Panc1 (cell line): ENCODE results near the gene HSPB8. TPM values are rescaled to one million over a fixed set of nuclear protein-coding genes. Genes with fewer than 3 reads are reported as not detected.

ENCODE experiments used
- ATAC-seq: fragments of 200-7000 bp; cut with Tn5 transposase; 2 replicates; pipeline ENCODE4 v1.9.1; 2020; ENCODE audit warnings: mild to moderate bottlenecking, moderate library complexity
- BruUV-seq: library from RNA; stranded (reverse); fragments of 400-500 nt; replicated peaks from 2 replicates; lab custom pipeline; 2021; lab: Mats Ljungman, UMichigan
- CTCF ChIA-PET: fragments of 300-600 bp; sonication (Branson Sonifier 250); formaldehyde crosslinking; loops from one replicate; lab custom pipeline; 2022; ENCODE audit warnings: antibody characterized with exemption; lab: Charles Lee
- POLR2A ChIA-PET: fragments of 300-600 bp; sonication (Branson Sonifier 250); formaldehyde crosslinking; loops from one replicate; lab custom pipeline; 2022; ENCODE audit warnings: antibody characterized with exemption; lab: Charles Lee
- DNase-seq: peaks from one replicate; pipeline ENCODE4 v3.0.0-alpha.2; 2010; ENCODE audit warnings: low read depth, low spot score
- H3K27ac ChIP-seq: 2 replicates; pipeline ENCODE4 v1.5.1; 2011; ENCODE audit warnings: mild to moderate bottlenecking, low read length, inconsistent platforms
- H3K27me3 ChIP-seq: fragments of 200-500 bp; sonication (Bioruptor generic); 2 replicates; pipeline ENCODE4 v1.6.0; 2014; ENCODE audit warnings: low read length, inconsistent platforms; ENCODE audit not compliant: control insufficient read depth, insufficient read depth
- H3K36me3 ChIP-seq: fragments of 200-500 bp; sonication (Bioruptor generic); 2 replicates; pipeline ENCODE4 v1.5.1; 2014; ENCODE audit warnings: inconsistent platforms, mild to moderate bottlenecking, low read length, moderate library complexity; ENCODE audit not compliant: control insufficient read depth, insufficient read depth
- H3K4me1 ChIP-seq: 2 replicates; pipeline ENCODE4 v1.5.1; 2011; ENCODE audit warnings: inconsistent platforms, mild to moderate bottlenecking, low read length, moderate library complexity; ENCODE audit not compliant: control insufficient read depth, insufficient read depth
- H3K4me3 ChIP-seq, 2 experiments: 2 replicates each; pipeline ENCODE4 v1.5.1; 2011 to 2012; ENCODE audit warnings: low read depth in 2 of 2, low read length in 2 of 2, mild to moderate bottlenecking in 2 of 2, inconsistent platforms in 1 of 2, moderate library complexity in 1 of 2
- H3K9me3 ChIP-seq: fragments of 200-500 bp; sonication (Bioruptor generic); 2 replicates; pipeline ENCODE4 v1.5.1; 2014; ENCODE audit warnings: low read depth, mild to moderate bottlenecking, inconsistent platforms, low read length, moderate library complexity; ENCODE audit not compliant: control insufficient read depth, insufficient read depth
- CTCF ChIP-seq: fragments of 450-650 bp; IDR thresholded peaks from 2 replicates; pipeline ENCODE4 v1.5.1; 2017; ENCODE audit warnings: mild to moderate bottlenecking
- POLR2AphosphoS5 ChIP-seq: IDR thresholded peaks from 2 replicates; pipeline ENCODE4 v1.6.1; 2012; ENCODE audit warnings: mild to moderate bottlenecking, low read depth, low read length, moderate library complexity
- SIN3A ChIP-seq: IDR thresholded peaks from 2 replicates; pipeline ENCODE4 v1.6.1; 2012; ENCODE audit warnings: low read depth, mild to moderate bottlenecking, low read length, moderate library complexity, borderline replicate concordance; ENCODE audit not compliant: insufficient read depth
- TCF7L2 ChIP-seq: IDR thresholded peaks from 2 replicates; pipeline ENCODE4 v1.6.1; 2011; ENCODE audit warnings: mild to moderate bottlenecking, low read depth, low read length, inconsistent platforms
- in situ Hi-C: cut with HindIII; loops from 2 replicates; pipeline ENCODE4 v1.10.0; 2016; ENCODE audit warnings: low sequenced_read_pairs, low pct_unique_long_range_greater_than_20kb
- intact Hi-C: fragments of 100-400 bp; cut with micrococcal nuclease; formaldehyde crosslinking; loops from one replicate; pipeline ENCODE4 v1.10.0; 2022; ENCODE audit not compliant: unreplicated experiment
- total RNA-seq: library from RNA; stranded (reverse); gene quantifications from one replicate; pipeline ENCODE4 v1.2.1, GENCODE V29; 2021; ENCODE audit not compliant: unreplicated experiment
- TF ChIP-seq, protein P1 (sequence below), 2 experiments: IDR thresholded peaks; 2 replicates each; pipeline ENCODE4 v1.6.1; 2011 to 2012; ENCODE audit warnings: low read depth in 2 of 2, control low read depth in 1 of 2, low read length in 1 of 2, mild to moderate bottlenecking in 1 of 2, moderate library complexity in 1 of 2; ENCODE audit not compliant: insufficient read depth in 1 of 2

Gene HSPB8
- total RNA-seq, 1 experiment from 2014 or later: 2.0 TPM

DNA sequence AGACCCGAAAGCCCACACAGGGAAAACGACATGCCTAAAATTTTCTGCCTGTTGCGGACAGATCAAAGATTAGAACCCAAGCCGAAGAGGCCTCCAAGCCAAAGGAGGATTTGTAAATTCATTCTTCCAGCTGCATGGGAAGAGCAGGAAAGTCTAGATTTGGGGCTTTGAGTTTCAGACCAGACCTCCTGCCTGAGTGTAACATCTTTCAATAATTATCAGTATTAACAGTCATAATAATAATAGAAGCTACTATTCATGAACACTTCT, 1.7 kb upstream of the HSPB8 start:
- no peak for TF ChIP-seq TCF7L2
- TF ChIP-seq CTCF: no peak
- TF ChIP-seq, protein P1, sequence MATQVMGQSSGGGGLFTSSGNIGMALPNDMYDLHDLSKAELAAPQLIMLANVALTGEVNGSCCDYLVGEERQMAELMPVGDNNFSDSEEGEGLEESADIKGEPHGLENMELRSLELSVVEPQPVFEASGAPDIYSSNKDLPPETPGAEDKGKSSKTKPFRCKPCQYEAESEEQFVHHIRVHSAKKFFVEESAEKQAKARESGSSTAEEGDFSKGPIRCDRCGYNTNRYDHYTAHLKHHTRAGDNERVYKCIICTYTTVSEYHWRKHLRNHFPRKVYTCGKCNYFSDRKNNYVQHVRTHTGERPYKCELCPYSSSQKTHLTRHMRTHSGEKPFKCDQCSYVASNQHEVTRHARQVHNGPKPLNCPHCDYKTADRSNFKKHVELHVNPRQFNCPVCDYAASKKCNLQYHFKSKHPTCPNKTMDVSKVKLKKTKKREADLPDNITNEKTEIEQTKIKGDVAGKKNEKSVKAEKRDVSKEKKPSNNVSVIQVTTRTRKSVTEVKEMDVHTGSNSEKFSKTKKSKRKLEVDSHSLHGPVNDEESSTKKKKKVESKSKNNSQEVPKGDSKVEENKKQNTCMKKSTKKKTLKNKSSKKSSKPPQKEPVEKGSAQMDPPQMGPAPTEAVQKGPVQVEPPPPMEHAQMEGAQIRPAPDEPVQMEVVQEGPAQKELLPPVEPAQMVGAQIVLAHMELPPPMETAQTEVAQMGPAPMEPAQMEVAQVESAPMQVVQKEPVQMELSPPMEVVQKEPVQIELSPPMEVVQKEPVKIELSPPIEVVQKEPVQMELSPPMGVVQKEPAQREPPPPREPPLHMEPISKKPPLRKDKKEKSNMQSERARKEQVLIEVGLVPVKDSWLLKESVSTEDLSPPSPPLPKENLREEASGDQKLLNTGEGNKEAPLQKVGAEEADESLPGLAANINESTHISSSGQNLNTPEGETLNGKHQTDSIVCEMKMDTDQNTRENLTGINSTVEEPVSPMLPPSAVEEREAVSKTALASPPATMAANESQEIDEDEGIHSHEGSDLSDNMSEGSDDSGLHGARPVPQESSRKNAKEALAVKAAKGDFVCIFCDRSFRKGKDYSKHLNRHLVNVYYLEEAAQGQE (IDR thresholded peaks at IDR 0.05; ENCODE audit: insufficient read depth in 1 of 2, low read depth in 2 of 2, low read length in 1 of 2): no peak
- no peak for TF ChIP-seq SIN3A
- no peak for TF ChIP-seq POLR2AphosphoS5
- ChIA-PET POLR2A (no interaction called here), CTCF (no interaction called here)
- Histone ChIP-seq H3K27me3 (peaks cover 2% of the 10 kb centered on the region; the same call in 1 of the 2 replicates), H3K9me3 (no peaks in the 10 kb centered on the region), H3K36me3 (no peaks in the 10 kb centered on the region), H3K4me1 (peaks cover 16% of the 10 kb centered on the region), H3K27ac (no peak overlapping the region), H3K4me3 (no peak overlapping the region)
- in situ Hi-C loops: no loop called here
- no TSS peak for BruUV-seq
- intact Hi-C loops: no loop called here
- no peak for DNase-seq
- no peak for ATAC-seq

DNA sequence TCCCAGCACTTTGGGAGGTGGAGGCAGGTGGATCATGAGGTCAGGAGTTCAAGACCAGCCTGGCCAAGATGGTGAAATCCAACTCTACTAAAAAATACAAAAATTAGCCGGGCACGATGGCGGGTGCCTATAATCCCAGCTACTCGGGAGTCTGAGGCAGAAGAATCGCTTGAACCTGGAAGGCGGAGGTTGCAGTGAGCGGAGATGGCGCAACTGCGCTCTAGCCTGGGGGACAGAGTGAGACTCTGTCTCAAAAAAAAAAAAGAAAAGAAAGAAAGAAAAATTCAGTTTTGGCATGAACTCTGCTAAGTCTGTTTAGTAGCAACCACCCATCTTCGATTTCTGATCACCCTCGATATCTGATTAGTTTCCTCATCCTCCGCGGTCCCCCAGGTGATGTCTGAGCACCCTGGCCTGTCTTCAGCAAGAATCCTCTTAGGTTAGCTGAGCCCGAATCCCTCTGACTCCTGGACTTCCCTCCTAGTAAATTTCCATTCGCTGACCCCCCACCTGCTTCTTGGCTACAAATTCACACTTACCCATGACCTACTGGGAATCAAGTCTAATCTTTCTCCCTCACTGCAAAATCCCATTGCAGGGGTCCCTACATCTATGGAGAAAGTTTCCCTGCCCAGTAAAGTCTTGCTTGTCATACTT, 879 bp upstream of the HSPB8 start:
- no TSS peak for BruUV-seq
- no peaks in the 10 kb centered on the region; the same call in 1 of the 2 replicates for H3K27me3 ChIP-seq
- no peaks in the 10 kb centered on the region for H3K9me3 ChIP-seq
- in situ Hi-C loops (no loop called here), intact Hi-C loops (no loop called here)
- no peak overlapping the region; a peak in 1 of 4 replicates for H3K4me3 ChIP-seq
- DNase-seq (no peak), ATAC-seq (no peak)
- no peak for TF ChIP-seq TCF7L2
- no peak for TF ChIP-seq POLR2AphosphoS5
- TF ChIP-seq, protein P1 (IDR thresholded peaks at IDR 0.05; ENCODE audit: insufficient read depth in 1 of 2, low read depth in 2 of 2, low read length in 1 of 2): no peak
- TF ChIP-seq SIN3A: no peak
- no peak for TF ChIP-seq CTCF
- POLR2A ChIA-PET: no interaction called here
- no peak overlapping the region for H3K27ac ChIP-seq
- H3K4me1 ChIP-seq: peaks cover 16% of the 10 kb centered on the region
- CTCF ChIA-PET: no interaction called here
- no peaks in the 10 kb centered on the region for H3K36me3 ChIP-seq
